IPS-NIHi11 (cell line): Measurements from ENCODE around the gene GNG4.
"Not testable (repeated sequence)": the region's sequence is repeated elsewhere in the genome, so short reads cannot be mapped to it uniquely, and the experiment has no call there.

Source experiments
- DNase-seq: peaks from one replicate; pipeline ENCODE4 v3.0.0; 2012; ENCODE audit warnings: mixed read lengths, low spot score

Gene GNG4

GRCh38 chr1:235648954-235649367, 623 bp downstream of the GNG4 start:
- peak; percentile 79 for DNase-seq

- DNase-seq = no peak
Observed at GRCh38 chr1:235648407-235648907, 1.1 kb downstream of the GNG4 start.

- DNase-seq = not testable (repeated sequence)
Observed at GRCh38 chr1:235647537-235647936, 2.0 kb downstream of the GNG4 start.

- no peak for DNase-seq
Observed at GRCh38 chr1:235646463-235646862, 3.1 kb downstream of the GNG4 start.

GRCh38 chr1:235644693-235645305, 4.8 kb downstream of the GNG4 start:
- no peak for DNase-seq

- DNase-seq = no peak
Observed at GRCh38 chr1:235643837-235644692, 5.5 kb downstream of the GNG4 start.

DNA sequence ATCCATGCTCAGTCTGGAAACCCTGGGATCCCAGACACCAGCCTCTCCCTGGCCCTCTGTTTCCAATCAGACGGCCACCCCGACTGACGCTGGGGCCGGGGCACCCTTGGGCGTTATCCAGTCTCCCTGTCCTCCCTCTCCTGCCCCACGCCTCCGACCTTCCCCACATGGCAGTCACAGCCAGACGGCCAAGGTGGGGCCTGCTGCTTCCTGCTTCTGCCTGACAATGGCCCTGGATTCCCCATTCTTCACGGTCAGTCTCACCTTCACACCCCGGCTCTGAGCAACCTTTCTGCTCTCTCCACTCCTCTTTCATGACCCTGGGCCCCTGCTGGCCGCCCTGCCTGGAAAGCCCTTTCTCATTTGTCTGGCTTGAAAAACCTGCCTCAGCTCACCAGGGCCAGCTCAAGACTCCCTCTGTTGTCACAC, 6.6 kb downstream of the GNG4 start:
- peak; percentile 51 for DNase-seq

DNA sequence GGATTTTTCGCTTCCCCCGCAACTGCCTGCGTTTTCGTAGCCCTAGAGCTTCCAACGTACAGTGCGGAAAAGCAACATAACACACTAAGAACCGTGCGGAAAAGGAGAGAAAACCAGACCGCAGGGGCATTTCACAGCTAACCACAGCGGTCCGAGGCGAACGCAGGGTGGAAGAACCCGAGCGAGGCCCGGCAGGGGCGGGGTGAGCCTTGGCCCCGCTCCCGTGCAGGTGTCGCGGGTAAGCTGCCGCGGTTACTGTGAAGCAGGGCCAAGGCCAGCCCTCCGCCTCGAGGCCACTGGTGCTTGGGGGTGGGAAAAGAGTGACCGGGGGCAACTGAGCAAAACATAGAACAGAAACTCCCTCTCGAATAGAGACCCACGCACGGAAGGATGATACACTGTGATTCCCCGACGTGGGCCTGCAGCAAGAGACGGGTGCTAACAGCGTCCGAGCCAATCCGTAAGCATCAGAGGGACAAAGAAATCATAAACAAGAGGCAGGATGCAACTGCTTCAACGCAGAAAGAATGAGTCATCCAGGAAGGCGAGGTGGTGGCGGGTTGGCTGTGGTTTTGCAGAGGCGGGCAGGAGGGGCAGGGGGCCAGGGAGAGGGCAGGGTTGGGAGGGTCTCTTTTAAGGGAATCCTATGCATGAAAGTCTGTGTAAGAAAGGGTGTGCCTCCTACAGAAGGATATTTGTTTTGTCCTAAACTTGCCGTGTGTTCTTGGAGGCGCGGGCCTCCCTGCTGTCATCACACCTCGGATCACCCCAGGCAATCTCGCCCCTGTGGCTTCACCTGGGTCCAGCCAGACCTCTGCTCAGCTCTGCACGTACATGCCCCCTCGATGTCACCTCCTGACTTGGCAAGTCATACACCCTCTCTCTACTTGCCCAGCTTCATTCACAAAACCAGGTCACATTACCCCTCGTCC, 7.3 kb downstream of the GNG4 start:
- DNase-seq = peak; percentile 57

GRCh38 chr1:235640580-235640979, 9.0 kb downstream of the GNG4 start:
- no peak for DNase-seq

- no peak for DNase-seq
Observed at GRCh38 chr1:235639226-235640205, 10.1 kb downstream of the GNG4 start.

- not testable (repeated sequence) for DNase-seq
Observed at GRCh38 chr1:235638612-235639011, 11.0 kb downstream of the GNG4 start.

- DNase-seq = no peak
Observed at GRCh38 chr1:235637756-235638534, 11.6 kb downstream of the GNG4 start.

DNA sequence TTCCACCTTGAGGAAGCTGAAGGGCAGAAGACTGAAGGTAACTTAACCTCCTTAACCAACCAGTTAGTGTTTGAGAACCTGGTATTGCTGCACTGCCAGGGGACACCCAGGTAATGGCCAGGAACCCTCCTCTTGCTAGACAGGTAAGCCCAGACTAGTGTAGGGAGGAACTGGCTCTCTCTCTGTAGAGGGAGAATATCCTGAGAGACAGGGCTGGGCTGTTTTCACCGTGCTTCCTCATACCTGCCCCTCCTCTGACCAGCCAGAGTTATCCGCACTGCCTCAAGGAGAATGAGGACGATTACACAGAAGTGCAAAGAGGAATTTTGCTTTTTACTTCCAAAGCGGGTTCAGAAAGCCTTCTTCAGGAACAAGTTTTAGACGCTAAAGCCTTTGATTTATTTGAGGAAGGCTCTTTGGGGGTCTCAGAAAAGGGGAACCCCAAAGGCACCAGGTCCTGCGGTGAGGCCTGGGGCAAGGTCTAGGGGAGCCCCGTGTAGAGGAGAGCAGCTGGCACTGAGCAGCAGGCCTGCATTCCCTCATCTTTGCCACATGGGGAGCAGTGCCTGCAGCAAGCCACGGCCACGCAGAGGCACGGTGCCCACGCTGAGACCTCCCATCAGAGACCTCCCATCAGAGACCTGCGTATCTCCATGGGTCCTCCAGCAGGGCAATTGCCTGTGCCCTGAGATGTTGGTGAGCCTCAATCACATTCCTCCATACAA, 13.5 kb downstream of the GNG4 start:
- DNase-seq = no peak

- DNase-seq = no peak
Observed at GRCh38 chr1:235632506-235633401, 16.8 kb downstream of the GNG4 start.

DNA sequence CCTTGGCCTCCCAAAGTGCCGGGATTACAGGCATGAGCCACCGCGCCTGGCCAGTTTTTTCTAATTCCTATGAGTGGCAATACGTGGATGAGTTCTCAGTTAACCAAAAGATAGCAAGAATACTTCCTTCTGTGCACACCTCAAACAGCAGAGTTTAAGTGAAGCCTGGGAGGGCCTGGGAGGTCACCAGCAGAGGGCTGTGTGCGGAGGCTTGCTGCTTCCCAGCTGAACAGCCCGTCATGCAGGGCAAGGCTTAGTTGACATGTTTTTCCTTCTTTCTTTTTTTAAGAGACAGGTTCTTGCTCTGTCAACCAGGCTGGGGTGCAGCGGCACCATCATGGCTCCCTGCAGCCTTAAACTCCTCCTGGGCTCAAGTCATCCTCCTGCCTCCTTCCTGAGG, 17.8 kb downstream of the GNG4 start:
- DNase-seq = no peak

DNA sequence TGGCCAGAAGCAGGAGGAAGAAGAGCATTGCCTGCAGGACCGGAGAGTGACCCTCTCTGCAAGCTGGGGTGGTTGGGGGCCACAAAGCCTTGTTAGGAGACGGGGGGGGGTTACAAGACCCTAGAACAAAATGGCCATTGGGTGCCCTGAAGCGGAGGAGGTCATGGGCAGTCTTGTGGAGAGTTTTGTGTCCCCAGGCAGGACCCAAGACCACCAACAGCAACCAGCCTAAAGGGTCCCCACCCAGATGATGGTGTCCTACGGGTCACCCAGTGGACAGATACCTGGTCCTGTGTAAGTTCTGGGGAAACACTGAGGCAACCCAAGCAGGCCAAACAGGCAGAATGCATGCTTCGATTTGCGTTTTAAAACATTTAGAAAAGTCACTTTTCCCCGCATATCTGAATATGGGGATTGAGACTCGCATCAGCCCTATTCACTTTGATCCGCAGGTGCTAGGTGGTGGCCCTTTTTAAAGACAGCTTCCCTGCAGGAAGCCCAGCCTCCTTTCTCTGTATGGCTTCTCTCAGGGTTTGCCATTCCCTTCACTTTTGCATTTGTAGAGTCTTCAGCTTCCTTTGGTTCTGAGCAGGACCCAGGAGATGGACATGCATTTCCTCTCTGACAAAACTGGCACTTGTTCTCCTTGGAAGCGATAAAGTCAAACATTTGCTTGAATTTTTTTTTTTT, 21.1 kb downstream of the GNG4 start:
- DNase-seq = peak; percentile 26

GRCh38 chr1:235625831-235626230, 23.8 kb downstream of the GNG4 start:
- no peak for DNase-seq

GRCh38 chr1:235625340-235625739, 24.2 kb downstream of the GNG4 start:
- no peak for DNase-seq
